PC-3 (cell line): ENCODE data around the gene SH3BGRL3. TPM values are rescaled to one million over a fixed set of nuclear protein-coding genes. Genes with fewer than 3 reads are reported as not detected.

Source experiments
- ATAC-seq: fragments of 200-7000 bp; cut with Tn5 transposase; 2 replicates; pipeline ENCODE4 v1.9.1; 2020; ENCODE audit warnings: mild to moderate bottlenecking, moderate library complexity
- BruUV-seq: library from RNA; stranded (reverse); fragments of 400-500 nt; replicated peaks from 2 replicates; lab custom pipeline; 2021; lab: Mats Ljungman, UMichigan
- CTCF ChIA-PET: fragments of 300-600 bp; sonication (Branson Sonifier 250); formaldehyde crosslinking; loops from one replicate; lab custom pipeline; 2022; ENCODE audit warnings: antibody characterized with exemption; lab: Charles Lee
- POLR2A ChIA-PET: fragments of 300-600 bp; sonication (Branson Sonifier 250); formaldehyde crosslinking; loops from one replicate; lab custom pipeline; 2022; ENCODE audit warnings: antibody characterized with exemption; ENCODE audit not compliant: unreplicated experiment; lab: Charles Lee
- DNase-seq: peaks from one replicate; pipeline ENCODE4 v3.0.0-alpha.2; 2015
- H2AFZ ChIP-seq: fragments of 300-600 bp; sonication (generic); 2 replicates; pipeline ENCODE4 v1.6.0; 2016; ENCODE audit warnings: antibody characterized with exemption, low read length
- H3F3A ChIP-seq: fragments of 300-600 bp; sonication (generic); one replicate; pipeline ENCODE4 v1.6.0; 2017; ENCODE audit warnings: antibody characterized with exemption, low read length, control low read depth, mild to moderate bottlenecking; ENCODE audit not compliant: unreplicated experiment
- H3K27ac ChIP-seq: fragments of 300-600 bp; sonication (generic); 2 replicates; pipeline ENCODE4 v1.5.1; 2016; ENCODE audit warnings: mild to moderate bottlenecking, low read length
- H3K27me3 ChIP-seq: fragments of 300-600 bp; sonication (generic); 2 replicates; pipeline ENCODE4 v1.6.1; 2016; ENCODE audit warnings: low read length, mixed read lengths
- H3K36me3 ChIP-seq: fragments of 300-600 bp; sonication (generic); 2 replicates; pipeline ENCODE4 v1.6.1; 2016; ENCODE audit warnings: low read depth, mixed run types, low read length, mixed read lengths
- H3K4me1 ChIP-seq: fragments of 300-600 bp; sonication (generic); 2 replicates; pipeline ENCODE4 v1.5.1; 2016; ENCODE audit warnings: low read length; ENCODE audit not compliant: insufficient read depth
- H3K4me2 ChIP-seq: fragments of 300-600 bp; sonication (generic); 2 replicates; pipeline ENCODE4 v1.6.0; 2016; ENCODE audit warnings: low read length
- H3K4me3 ChIP-seq: fragments of 300-600 bp; sonication (generic); 2 replicates; pipeline ENCODE4 v1.5.1; 2016; ENCODE audit warnings: mild to moderate bottlenecking, low read length, mixed read lengths
- H3K79me2 ChIP-seq: fragments of 300-600 bp; sonication (generic); 2 replicates; pipeline ENCODE4 v1.6.1; 2017; ENCODE audit warnings: low read length, mixed read lengths
- H3K9ac ChIP-seq: fragments of 300-600 bp; sonication (generic); 2 replicates; pipeline ENCODE4 v1.6.0; 2016; ENCODE audit warnings: mild to moderate bottlenecking, low read length
- H3K9me2 ChIP-seq: fragments of 300-600 bp; sonication (generic); replicated peaks from 2 replicates; pipeline ENCODE4 v1.6.1; 2016; ENCODE audit warnings: mixed run types, low read length, mixed read lengths
- H3K9me3 ChIP-seq: fragments of 300-600 bp; sonication (generic); 2 replicates; pipeline ENCODE4 v1.6.1; 2016; ENCODE audit warnings: low read length, mixed read lengths
- H4K20me1 ChIP-seq: fragments of 300-600 bp; sonication (generic); 2 replicates; pipeline ENCODE4 v1.6.1; 2016; ENCODE audit warnings: low read length, mixed read lengths
- EZH2 ChIP-seq: fragments of 300-600 bp; sonication (generic); IDR thresholded peaks from one replicate; pipeline ENCODE4 v1.6.1; 2017; ENCODE audit warnings: antibody characterized with exemption, mild to moderate bottlenecking, low read length; ENCODE audit not compliant: unreplicated experiment
- EZH2phosphoT487 ChIP-seq: fragments of 300-600 bp; sonication (generic); IDR thresholded peaks from 2 replicates; pipeline ENCODE4 v1.6.1; 2018; ENCODE audit warnings: mild to moderate bottlenecking, antibody characterized with exemption, low read length, borderline replicate concordance
- intact Hi-C: fragments of 100-400 bp; cut with micrococcal nuclease; formaldehyde crosslinking; loops from 2 replicates; pipeline ENCODE4 v1.9.0; 2023
- total RNA-seq: library from RNA; depleted of rRNA; stranded (reverse); fragments of >200 nt; gene quantifications from 2 replicates; pipeline ENCODE4 v1.2.3, GENCODE V29; 2014
- TF ChIP-seq, protein P1 (sequence below): fragments of 300-600 bp; sonication (generic); conservative IDR thresholded peaks from 2 replicates; pipeline ENCODE4 v1.5.1; 2017; ENCODE audit warnings: antibody characterized with exemption, low read depth, mild to moderate bottlenecking, low read length

The SH3BGRL3 gene
- total RNA-seq, 1 experiment from 2014 or later = 181 TPM

DNA sequence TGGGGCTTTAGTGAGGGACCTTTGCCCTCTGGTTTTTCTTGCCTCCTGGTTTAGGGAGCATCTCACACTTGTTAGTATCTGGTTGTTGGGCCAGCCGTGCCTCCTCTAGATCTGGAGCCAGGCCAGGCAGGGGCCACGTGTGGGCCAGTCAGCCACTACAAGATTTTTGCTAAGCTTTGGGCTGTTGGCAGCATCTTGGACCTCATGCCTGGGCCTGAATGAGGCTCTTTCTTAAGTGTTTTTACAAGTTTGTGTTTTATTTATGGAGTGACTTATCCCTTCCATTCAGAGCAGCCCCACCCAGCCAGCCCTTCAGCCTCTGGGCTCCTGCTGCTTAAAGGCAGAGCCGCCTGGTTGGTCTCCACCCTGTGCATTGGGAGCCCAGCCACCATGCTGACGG is 1.6 kb upstream of the SH3BGRL3 start:
- Histone ChIP-seq H3K4me1 (peaks cover 82% of the 10 kb centered on the region), H3K9me3 (no peaks in the 10 kb centered on the region), H3K4me2 (peak overlapping the region; percentile 94), H3K27ac (peak overlapping the region; percentile 99), H3K9me2 (no peaks in the 10 kb centered on the region), H3K36me3 (peaks cover 33% of the 10 kb centered on the region), H2AFZ (no peak overlapping the region), H3K4me3 (0 out of 2 replicates have a peak overlapping the region, but pooled peaks have one; percentile 35), H3K79me2 (peaks cover 34% of the 10 kb centered on the region), H4K20me1 (peaks cover 9% of the 10 kb centered on the region; the same call in 1 of the 2 replicates), H3K27me3 (no peaks in the 10 kb centered on the region), H3F3A (peaks cover 38% of the 10 kb centered on the region), H3K9ac (peak overlapping the region; percentile 87)
- no peak for TF ChIP-seq EZH2
- TF ChIP-seq EZH2phosphoT487 = no peak; the same call in 1 of the 2 replicates
- TF ChIP-seq, protein P1, sequence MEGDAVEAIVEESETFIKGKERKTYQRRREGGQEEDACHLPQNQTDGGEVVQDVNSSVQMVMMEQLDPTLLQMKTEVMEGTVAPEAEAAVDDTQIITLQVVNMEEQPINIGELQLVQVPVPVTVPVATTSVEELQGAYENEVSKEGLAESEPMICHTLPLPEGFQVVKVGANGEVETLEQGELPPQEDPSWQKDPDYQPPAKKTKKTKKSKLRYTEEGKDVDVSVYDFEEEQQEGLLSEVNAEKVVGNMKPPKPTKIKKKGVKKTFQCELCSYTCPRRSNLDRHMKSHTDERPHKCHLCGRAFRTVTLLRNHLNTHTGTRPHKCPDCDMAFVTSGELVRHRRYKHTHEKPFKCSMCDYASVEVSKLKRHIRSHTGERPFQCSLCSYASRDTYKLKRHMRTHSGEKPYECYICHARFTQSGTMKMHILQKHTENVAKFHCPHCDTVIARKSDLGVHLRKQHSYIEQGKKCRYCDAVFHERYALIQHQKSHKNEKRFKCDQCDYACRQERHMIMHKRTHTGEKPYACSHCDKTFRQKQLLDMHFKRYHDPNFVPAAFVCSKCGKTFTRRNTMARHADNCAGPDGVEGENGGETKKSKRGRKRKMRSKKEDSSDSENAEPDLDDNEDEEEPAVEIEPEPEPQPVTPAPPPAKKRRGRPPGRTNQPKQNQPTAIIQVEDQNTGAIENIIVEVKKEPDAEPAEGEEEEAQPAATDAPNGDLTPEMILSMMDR = no peak
- intact Hi-C loops = loop anchor here (1.0 to 2.0 kb wide), 2 partner anchors 28 to 113 kb away; partner anchors contain the start of gene UBXN11
- ChIA-PET POLR2A (no interaction called here), CTCF (interaction anchor here (0.5 to 1.2 kb wide), 2 partner anchors 43 to 44 kb away, joined by 3 read pairs; partner anchors contain the start of gene CEP85)
- ATAC-seq = peak; percentile 43
- no TSS peak for BruUV-seq
- DNase-seq = peak; percentile 92

DNA sequence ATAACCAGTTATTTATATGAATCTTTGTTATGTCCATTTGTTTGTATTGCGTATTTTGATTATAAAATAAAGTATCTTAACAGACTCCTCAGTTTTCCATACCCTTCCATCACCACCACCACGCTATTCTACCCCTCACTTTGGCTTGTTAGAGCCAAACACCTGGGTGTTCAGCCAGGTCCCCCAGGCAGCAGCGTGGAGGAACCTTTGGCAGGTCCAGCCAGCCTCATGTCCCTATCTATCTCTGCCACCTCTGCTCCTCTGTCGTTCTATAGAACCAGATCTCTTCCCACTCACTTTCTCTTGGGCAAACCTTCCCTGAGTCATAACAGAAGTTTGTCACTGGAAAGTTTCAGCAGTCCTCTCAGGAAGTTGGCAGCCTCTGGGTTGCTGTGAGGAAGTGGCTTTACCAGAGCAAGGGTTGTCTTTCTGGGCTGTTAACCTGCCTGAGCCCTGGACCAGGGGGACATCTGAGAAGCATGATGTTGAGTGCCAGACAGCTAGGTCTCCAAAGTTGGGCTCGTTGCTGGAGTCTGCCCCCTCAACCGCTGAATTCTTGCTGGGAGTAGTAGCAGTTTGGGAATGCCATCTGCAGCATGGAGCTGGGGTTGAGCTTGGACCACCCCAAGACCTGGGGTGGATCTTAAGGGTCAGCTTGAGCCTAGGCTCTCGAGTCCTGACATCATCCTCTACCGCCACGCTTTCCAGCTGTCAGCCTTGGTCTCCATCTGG is 996 bp upstream of the SH3BGRL3 start:
- H3F3A ChIP-seq = peaks cover 38% of the 10 kb centered on the region
- peaks cover 33% of the 10 kb centered on the region for H3K36me3 ChIP-seq
- BruUV-seq = TSS peak; percentile 59
- H3K9ac ChIP-seq = peak overlapping the region; percentile 87
- intact Hi-C loops = loop anchor here (1.0 to 2.0 kb wide), 2 partner anchors 28 to 112 kb away; partner anchors contain the start of gene UBXN11
- peak; percentile 93 for DNase-seq
- peak; percentile 23 for ATAC-seq
- ChIA-PET CTCF (interaction anchor here (0.5 to 1.2 kb wide), 6 partner anchors 43 to 138 kb away, joined by 3 to 6 read pairs (median 3); partner anchors contain the start of genes CEP85 and ZNF593), POLR2A (interaction anchor here (0.5 to 0.8 kb wide), 3 partner anchors 10 to 281 kb away, joined by 3 to 5 read pairs (median 4); partner anchors contain the start of gene PAFAH2)
- H3K9me2 ChIP-seq = no peaks in the 10 kb centered on the region
- H3K4me2 ChIP-seq = peak overlapping the region; percentile 94
- H3K4me1 ChIP-seq = peaks cover 84% of the 10 kb centered on the region
- peak overlapping the region; percentile 75 for H3K4me3 ChIP-seq
- H3K79me2 ChIP-seq = peaks cover 34% of the 10 kb centered on the region
- H3K27ac ChIP-seq = peak overlapping the region; percentile 99
- no peaks in the 10 kb centered on the region for H3K27me3 ChIP-seq
- TF ChIP-seq EZH2phosphoT487 = no peak
- TF ChIP-seq EZH2 = no peak
- TF ChIP-seq, protein P1 = no peak
- H2AFZ ChIP-seq = no peak overlapping the region
- no peaks in the 10 kb centered on the region for H3K9me3 ChIP-seq
- H4K20me1 ChIP-seq = peaks cover 9% of the 10 kb centered on the region; the same call in 1 of the 2 replicates
